GM12864 (cell line): ENCODE results near the gene LPCAT1.

Source experiments
- DNase-seq: peaks from one replicate; pipeline ENCODE4 v3.0.0-alpha.2; 2011; ENCODE audit warnings: low read depth
- H3K4me3 ChIP-seq: 2 replicates; pipeline ENCODE4 v1.5.1; 2011; ENCODE audit warnings: mild to moderate bottlenecking, low read depth, low read length, control low read depth
- CTCF ChIP-seq: IDR thresholded peaks from 2 replicates; pipeline ENCODE4 v1.5.1; 2011; ENCODE audit warnings: low read depth, mild to moderate bottlenecking, moderate library complexity, low read length, control low read depth, inconsistent platforms; ENCODE audit errors: missing control alignments

LPCAT1 gene

DNA sequence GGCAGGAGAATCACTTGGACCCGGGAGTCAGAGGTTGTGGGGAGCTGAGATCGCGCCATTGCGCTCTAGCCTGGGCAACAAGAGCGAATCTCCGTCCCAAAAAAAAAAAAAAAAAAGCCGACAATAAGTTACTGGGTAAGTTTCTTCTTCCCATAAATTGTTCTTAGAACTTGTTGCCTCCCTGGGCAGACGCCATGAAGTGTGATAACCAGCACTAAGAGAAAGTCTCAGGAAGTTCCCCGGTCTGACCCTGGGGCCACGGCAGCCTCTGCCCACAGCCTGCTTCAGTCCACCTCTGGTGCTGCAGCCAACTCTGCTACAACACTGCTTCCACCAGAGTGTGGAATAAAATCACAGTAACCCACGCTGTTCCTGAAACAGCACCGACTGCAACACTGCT is 19.1 kb downstream of the LPCAT1 start:
- H3K4me3 ChIP-seq, result peak overlapping the region; percentile 33
- no peak for TF ChIP-seq CTCF
- DNase-seq, result no peak

DNA sequence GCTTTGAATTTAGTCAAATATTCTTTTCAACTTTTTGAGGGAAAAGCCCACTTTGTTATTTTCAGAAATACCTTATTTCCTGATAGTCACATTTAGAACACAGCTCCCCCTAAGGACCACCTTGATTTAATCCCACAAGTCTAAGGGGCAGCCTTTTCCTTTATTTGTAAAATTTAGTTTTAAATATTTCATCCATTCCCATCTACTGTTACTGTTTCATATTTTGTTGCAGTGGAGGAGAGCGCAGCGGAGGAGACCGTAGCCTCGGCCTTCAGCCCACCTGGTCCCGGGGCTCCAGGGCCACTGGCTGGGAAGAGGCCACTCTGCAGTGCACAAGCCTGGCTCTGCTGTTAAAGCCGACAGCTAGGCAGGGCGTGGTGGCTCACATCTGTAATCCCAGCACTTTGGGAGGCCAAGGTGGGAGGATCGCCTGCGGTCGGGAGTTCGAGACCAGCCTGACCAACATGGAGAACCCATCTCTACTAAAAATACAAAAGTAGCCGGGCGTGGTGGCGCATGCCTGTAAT is 19.6 kb downstream of the LPCAT1 start:
- H3K4me3 ChIP-seq, result peak overlapping the region; percentile 33
- no peak for DNase-seq
- TF ChIP-seq CTCF, result no peak

GRCh38 chr5:1503241-1504068 is 20.3 kb downstream of the LPCAT1 start:
- no peak for DNase-seq
- no peak for TF ChIP-seq CTCF
- peak overlapping the region; percentile 8; the same call in 1 of the 2 replicates for H3K4me3 ChIP-seq

GRCh38 chr5:1502737-1503120 is 21.0 kb downstream of the LPCAT1 start:
- H3K4me3 ChIP-seq, result peak overlapping the region; percentile 8
- TF ChIP-seq CTCF, result no peak
- no peak for DNase-seq

DNA sequence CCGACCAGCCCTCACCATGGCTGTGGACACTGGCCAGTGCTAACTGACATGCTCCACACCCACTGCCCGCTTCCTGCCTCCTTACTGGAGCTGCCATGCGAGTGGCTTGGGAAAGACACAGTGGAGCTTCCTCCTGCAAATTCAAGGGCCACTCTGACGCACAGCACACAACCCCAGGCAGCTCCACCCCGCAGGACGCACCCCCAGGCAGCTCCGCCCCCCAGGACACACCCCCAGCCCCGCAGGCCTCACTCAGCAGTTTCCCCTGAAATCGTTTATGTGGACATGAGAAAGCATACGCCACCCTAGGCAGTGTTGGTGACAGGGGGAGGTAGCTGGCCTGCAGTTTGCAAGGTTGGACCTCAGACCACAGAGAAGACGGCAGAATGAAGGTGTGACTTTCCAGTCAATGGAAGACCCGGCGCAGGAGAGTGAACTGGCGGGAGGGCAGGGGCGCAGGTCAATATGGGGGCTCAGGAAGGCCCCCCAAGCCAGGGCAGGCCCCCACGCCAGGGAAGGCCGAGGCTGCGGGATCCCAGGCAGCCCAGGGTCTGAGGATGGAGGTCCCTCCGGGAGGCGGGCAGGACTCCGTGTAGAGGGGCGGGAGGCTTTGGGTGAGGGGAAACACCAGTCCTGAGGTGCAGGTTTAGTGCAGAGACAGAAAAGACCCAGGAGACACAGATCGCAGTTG is 21.6 kb downstream of the LPCAT1 start:
- no peak for DNase-seq
- H3K4me3 ChIP-seq, result peak overlapping the region; percentile 8
- no peak for TF ChIP-seq CTCF

DNA sequence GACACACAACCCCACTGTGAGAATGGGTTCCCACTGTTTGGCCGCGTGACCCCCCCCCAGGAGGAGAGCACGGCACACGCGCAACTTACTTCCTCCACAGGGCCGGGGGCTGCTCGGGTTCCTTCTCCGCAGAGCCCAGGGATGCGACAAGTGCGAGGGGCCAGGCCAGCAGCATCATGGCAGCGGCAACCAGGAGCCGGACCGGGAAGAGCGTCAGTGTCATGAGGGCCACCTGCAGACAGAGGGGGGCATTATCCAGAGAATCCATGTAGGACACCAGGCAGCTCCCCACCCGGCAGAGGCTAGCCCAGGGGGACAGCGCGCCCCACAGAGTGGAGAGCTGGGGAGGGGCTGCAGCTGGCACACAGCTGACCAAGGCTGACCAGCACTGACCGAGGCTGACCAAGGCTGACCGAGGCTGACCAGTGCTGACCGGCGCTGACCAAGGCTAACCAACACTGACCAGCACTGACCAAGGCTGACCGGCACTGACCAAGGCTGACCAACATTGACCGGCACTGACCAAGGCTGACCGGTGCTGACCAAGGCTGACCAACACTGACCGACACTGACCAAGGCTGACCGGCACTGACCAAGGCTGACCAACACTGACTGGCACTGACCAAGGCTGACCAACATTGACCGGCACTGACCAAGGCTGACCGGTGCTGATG is 22.3 kb downstream of the LPCAT1 start:
- no peak for TF ChIP-seq CTCF

More for the DNA sequence above, 22.3 kb downstream of the LPCAT1 start:
- DNase-seq, result no peak
- no peak overlapping the region for H3K4me3 ChIP-seq
